ENCODE results near the gene OGT.
"Not testable (repeated sequence)": the region's sequence is repeated elsewhere in the genome, so short reads cannot be mapped to it uniquely, and the experiment has no call there.

OGT gene

DNA sequence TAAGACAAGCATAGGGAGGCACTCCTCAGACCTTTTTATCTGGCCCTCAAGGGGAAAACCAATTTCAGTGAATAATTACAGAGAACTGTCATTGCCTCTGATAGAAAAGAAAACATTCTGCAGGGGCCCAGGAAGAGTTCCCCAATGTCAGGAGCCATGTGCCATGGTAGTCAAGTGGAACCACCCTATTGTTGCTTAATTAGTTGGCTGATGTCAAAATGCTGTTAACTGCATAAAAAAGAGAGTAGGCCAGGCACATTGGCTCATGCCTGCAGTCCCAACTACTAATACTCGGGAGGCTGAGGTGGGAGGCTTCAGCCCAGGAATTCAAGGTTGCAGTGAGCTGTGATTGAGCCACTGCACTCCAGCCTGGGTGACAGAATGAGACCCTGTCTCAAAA lies 28.6 kb upstream of the OGT start:
- no peak for TF ChIP-seq CTCF (IDR thresholded peaks at IDR 0.05; ENCODE audit: low read depth, low read length, poor library complexity, severe bottlenecking)
- Histone ChIP-seq H4K20me1 (ENCODE audit: control insufficient read depth, insufficient read depth, low read depth, low read length) (no peaks in the 10 kb centered on the region), H3K9me3 (ENCODE audit: control insufficient read depth, insufficient read depth, low read length) (no peaks in the 10 kb centered on the region), H3K4me2 (ENCODE audit: low read length) (no peak overlapping the region), H3K4me1 (ENCODE audit: control insufficient read depth, low read length) (no peaks in the 10 kb centered on the region), H3K79me2 (ENCODE audit: control insufficient read depth, low read length) (no peaks in the 10 kb centered on the region), H3F3A (ENCODE audit: control insufficient read depth, insufficient read depth) (no peaks in the 10 kb centered on the region), H3K36me3 (ENCODE audit: control insufficient read depth, low read length) (no peaks in the 10 kb centered on the region), H3K27ac (ENCODE audit: low read depth, low read length) (no peak overlapping the region), H3K9me2 (replicated peaks; ENCODE audit: control insufficient read depth, low read length) (no peaks in the 10 kb centered on the region), H3K4me3 (ENCODE audit: low read length) (no peak overlapping the region), H3K27me3 (ENCODE audit: control insufficient read depth, low read length) (no peaks in the 10 kb centered on the region)

DNA sequence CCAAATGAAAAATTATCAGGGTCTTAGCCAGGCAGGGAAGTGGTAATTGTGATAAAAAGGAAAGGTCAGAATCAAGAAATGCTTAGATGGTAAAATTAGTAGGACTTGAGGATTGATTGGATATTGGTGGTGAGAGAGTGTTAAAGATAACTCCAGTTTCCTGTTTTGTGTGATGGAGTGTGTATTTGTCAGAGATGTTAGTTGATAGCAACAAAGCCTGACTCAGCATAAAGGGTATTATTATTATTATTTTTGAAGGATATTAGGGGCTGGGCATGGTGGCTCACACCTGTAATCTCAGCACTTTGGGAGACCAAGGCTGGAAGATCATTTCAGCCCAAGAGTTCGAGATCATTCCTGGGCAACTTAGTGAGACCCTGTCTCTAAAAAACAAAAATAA lies 23.6 kb upstream of the OGT start:
- no peaks in the 10 kb centered on the region for H3K79me2 ChIP-seq (ENCODE audit: control insufficient read depth, low read length)
- H3K9me3 ChIP-seq (ENCODE audit: control insufficient read depth, insufficient read depth, low read length): no peaks in the 10 kb centered on the region
- no peaks in the 10 kb centered on the region for H3K27me3 ChIP-seq (ENCODE audit: control insufficient read depth, low read length)
- no peaks in the 10 kb centered on the region for H4K20me1 ChIP-seq (ENCODE audit: control insufficient read depth, insufficient read depth, low read depth, low read length)
- H3F3A ChIP-seq (ENCODE audit: control insufficient read depth, insufficient read depth): no peaks in the 10 kb centered on the region
- no peak overlapping the region for H3K4me3 ChIP-seq (ENCODE audit: low read length)
- no peaks in the 10 kb centered on the region for H3K36me3 ChIP-seq (ENCODE audit: control insufficient read depth, low read length)
- H3K4me1 ChIP-seq (ENCODE audit: control insufficient read depth, low read length): peaks cover 6% of the 10 kb centered on the region
- H3K4me2 ChIP-seq (ENCODE audit: low read length): no peak overlapping the region
- no peak for TF ChIP-seq EZH2phosphoT487 (IDR thresholded peaks at IDR 0.05; ENCODE audit: borderline replicate concordance, low read length)
- no peak for TF ChIP-seq CTCF (IDR thresholded peaks at IDR 0.05; ENCODE audit: low read depth, low read length, poor library complexity, severe bottlenecking)
- no peak overlapping the region for H3K27ac ChIP-seq (ENCODE audit: low read depth, low read length)
- no peaks in the 10 kb centered on the region for H3K9me2 ChIP-seq (replicated peaks; ENCODE audit: control insufficient read depth, low read length)

DNA sequence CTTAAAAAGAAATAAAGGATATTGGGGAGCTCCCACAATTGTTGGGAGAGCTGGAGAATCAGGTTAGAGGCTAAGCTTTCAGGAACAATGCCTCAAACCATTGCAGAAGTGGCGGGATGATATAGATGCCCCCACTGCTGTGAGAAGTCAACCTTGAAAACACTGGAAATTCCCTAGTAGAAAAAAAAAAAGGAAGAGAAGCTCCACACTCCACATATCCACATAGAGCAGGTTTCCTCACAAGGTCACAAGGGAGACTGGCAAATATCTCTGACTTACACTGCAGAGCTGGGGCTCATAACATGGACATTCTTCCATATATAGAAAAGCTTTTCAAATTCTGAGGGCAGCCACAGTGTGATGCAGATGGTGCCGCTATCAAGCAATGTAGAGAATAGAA lies 22.7 kb upstream of the OGT start:
- Histone ChIP-seq H3K9me3 (ENCODE audit: control insufficient read depth, insufficient read depth, low read length) (no peaks in the 10 kb centered on the region), H3K4me2 (ENCODE audit: low read length) (no peak overlapping the region), H4K20me1 (ENCODE audit: control insufficient read depth, insufficient read depth, low read depth, low read length) (no peaks in the 10 kb centered on the region), H3K79me2 (ENCODE audit: control insufficient read depth, low read length) (no peaks in the 10 kb centered on the region), H3K36me3 (ENCODE audit: control insufficient read depth, low read length) (no peaks in the 10 kb centered on the region), H3K4me3 (ENCODE audit: low read length) (no peak overlapping the region), H3K27me3 (ENCODE audit: control insufficient read depth, low read length) (no peaks in the 10 kb centered on the region), H3K4me1 (ENCODE audit: control insufficient read depth, low read length) (peaks cover 6% of the 10 kb centered on the region), H3K9me2 (replicated peaks; ENCODE audit: control insufficient read depth, low read length) (no peaks in the 10 kb centered on the region), H3F3A (ENCODE audit: control insufficient read depth, insufficient read depth) (no peaks in the 10 kb centered on the region), H3K27ac (ENCODE audit: low read depth, low read length) (no peak overlapping the region)
- no peak for TF ChIP-seq EZH2phosphoT487 (IDR thresholded peaks at IDR 0.05; ENCODE audit: borderline replicate concordance, low read length)
- TF ChIP-seq CTCF (IDR thresholded peaks at IDR 0.05; ENCODE audit: low read depth, low read length, poor library complexity, severe bottlenecking): no peak

DNA sequence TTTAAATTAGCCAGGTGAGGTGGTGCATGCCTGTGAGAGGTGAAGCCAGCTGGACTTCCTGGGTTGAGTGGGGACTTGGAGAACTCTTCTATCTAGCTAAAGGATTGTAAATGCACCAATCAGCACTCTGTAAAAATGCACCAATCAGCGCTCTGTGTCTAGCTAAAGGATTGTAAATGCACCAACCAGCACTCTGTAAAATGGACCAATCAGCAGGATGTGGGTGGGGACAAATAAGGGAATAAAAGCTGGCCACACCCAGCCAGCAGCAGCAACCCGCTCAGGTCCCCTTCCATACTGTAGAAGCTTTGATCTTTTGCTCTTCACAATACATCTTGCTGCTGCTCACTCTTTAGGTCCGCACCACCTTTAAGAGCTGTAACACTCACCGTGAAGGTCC lies 19.2 kb upstream of the OGT start:
- H3K9me3 ChIP-seq (ENCODE audit: control insufficient read depth, insufficient read depth, low read length); H3K4me1 ChIP-seq (ENCODE audit: control insufficient read depth, low read length); H4K20me1 ChIP-seq (ENCODE audit: control insufficient read depth, insufficient read depth, low read depth, low read length); H3K27me3 ChIP-seq (ENCODE audit: control insufficient read depth, low read length); H3K9me2 ChIP-seq (replicated peaks; ENCODE audit: control insufficient read depth, low read length); H3K27ac ChIP-seq (ENCODE audit: low read depth, low read length); H3K4me3 ChIP-seq (ENCODE audit: low read length); H3K79me2 ChIP-seq (ENCODE audit: control insufficient read depth, low read length); H3K36me3 ChIP-seq (ENCODE audit: control insufficient read depth, low read length); H3F3A ChIP-seq (ENCODE audit: control insufficient read depth, insufficient read depth); H3K4me2 ChIP-seq (ENCODE audit: low read length): not testable (repeated sequence)

Data from DOHH2 (cell line).